ENCODE results near the gene ANO9. TPM values are rescaled to one million over a fixed set of nuclear protein-coding genes. Genes with fewer than 3 reads are reported as not detected.

ANO9 gene
- total RNA-seq, 3 donors from 2014 or later: 16.5 to 21.7 (median 20.4) TPM

DNA sequence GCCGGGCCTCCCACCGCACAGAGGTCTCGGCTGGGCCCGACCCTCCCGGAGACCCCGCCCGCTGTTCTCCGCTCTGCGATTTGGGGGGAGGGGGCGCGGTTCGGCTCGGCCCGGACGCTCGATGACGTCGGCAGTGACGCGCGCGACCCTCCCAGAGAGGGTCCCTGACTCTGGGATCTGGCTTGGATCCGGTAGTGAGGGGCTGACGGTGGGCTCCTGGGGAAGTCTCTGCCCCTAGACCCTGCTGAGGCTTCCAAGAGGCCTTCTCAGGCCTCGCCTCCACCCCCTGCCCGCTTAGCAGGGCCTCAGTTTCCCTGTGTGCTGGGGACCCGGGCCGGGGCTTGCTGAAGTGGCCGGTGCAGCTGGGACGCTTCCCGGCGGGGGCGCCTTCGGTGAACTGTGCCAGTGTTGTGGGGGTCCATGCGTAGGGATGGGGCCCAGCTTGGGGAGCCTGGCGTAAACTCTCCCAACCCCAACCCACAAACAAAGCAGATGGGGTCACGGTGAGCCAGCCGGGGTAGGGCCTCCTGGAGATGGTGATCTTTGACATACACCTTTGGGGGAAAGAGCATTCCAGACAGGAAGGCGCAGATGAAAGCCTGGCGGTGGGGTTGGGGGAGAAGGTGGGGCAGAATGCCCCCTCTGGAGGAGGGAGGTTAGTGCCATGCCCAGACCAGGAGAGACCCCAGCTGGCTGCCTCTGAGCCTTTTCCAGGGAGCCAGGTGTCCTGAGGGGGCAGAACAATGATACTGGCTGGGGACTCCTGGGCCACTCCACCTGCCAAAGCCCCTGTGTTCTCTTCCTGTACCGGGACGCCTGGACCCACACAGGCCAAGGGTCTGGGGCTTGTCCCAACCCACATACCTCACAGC is 71.5 kb downstream of the ANO9 start:
- Mint-ChIP-seq H3K36me3 (ENCODE audit: insufficient read depth) (no peaks in the 10 kb centered on the region), H3K4me3 (peak overlapping the region; percentile 61), H3K4me1 (ENCODE audit: low read depth) (peaks cover 11% of the 10 kb centered on the region), H3K9me3 (no peaks in the 10 kb centered on the region), H3K27me3 (ENCODE audit: low read depth) (peaks cover 40% of the 10 kb centered on the region)
- no peak for DNase-seq
- ATAC-seq: no peak

DNA sequence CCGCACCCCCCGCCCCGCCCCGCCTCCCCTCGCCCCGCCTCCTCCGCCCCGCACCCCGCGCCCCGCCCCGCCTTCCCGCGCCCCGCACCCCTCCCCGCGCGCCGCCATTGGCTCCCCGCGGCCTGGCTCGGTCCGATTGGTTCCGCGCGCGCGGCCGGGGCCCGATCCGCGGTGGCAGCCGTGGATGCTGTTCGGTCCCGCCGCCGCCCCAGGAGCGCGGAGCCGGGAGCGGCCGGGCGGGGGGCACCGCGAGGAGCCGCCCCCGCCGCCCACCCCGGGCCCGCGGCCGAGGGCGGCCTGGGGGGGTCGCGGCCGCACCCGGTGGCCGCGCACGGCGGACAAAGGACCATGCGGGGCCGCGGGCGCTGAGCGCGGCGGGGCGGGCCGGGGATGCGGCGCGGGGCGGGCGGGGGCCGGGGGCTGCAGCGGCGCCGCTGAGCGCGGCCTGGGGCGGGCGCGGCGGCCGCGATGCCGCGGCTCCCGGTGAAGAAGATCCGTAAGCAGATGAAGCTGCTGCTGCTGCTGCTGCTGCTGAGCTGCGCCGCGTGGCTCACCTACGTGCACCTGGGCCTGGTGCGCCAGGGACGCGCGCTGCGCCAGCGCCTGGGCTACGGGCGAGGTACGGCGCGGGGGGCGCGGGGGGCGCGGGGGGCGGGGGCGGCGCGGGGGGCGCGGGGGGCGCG is 72.3 kb downstream of the ANO9 start, which contains the start of gene B4GALNT4:
TSS of gene B4GALNT4 (plus strand) at position 164 of the 683 bp plus-strand sequence. CDS start at position 469, 305 bp downstream.
- peaks cover 44% of the 10 kb centered on the region for H3K27me3 Mint-ChIP-seq (ENCODE audit: low read depth)
- ATAC-seq: peak; percentile 66 to 78
- H3K9me3 Mint-ChIP-seq: no peaks in the 10 kb centered on the region
- H3K36me3 Mint-ChIP-seq (ENCODE audit: insufficient read depth): no peaks in the 10 kb centered on the region
- peaks cover 11% of the 10 kb centered on the region for H3K4me1 Mint-ChIP-seq (ENCODE audit: low read depth)
- no peak for DNase-seq
- H3K4me3 Mint-ChIP-seq: peak within 1 kb of the TSS; percentile 78

- H3K27me3 Mint-ChIP-seq (ENCODE audit: low read depth): peaks cover 44% of the 10 kb centered on the region
- no peaks in the 10 kb centered on the region for H3K36me3 Mint-ChIP-seq (ENCODE audit: insufficient read depth)
- H3K4me1 Mint-ChIP-seq (ENCODE audit: low read depth): peaks cover 11% of the 10 kb centered on the region
- peak overlapping the region; percentile 78 for H3K4me3 Mint-ChIP-seq
- DNase-seq (no peak), ATAC-seq (peak in 1 of 2 donors; percentile 12)
- H3K9me3 Mint-ChIP-seq: no peaks in the 10 kb centered on the region
These were observed 73.1 kb downstream of the ANO9 start for GRCh38 chr11:368414-369335.

- no peaks in the 10 kb centered on the region for H3K36me3 Mint-ChIP-seq (ENCODE audit: insufficient read depth)
- H3K9me3 Mint-ChIP-seq: no peaks in the 10 kb centered on the region
- DNase-seq (no peak), ATAC-seq (no peak)
- H3K27me3 Mint-ChIP-seq (ENCODE audit: low read depth): peaks cover 44% of the 10 kb centered on the region
- peaks cover 11% of the 10 kb centered on the region for H3K4me1 Mint-ChIP-seq (ENCODE audit: low read depth)
- H3K4me3 Mint-ChIP-seq: peak overlapping the region; percentile 78
These were observed 73.8 kb downstream of the ANO9 start for GRCh38 chr11:367956-368413.

Other genes starting within 250 kb of the ANO9 start
- gene SCGB1C1, start 248.9 kb downstream of the ANO9 start, total RNA-seq: not detected
- gene BET1L, start 234.6 kb downstream of the ANO9 start, total RNA-seq: 10 to 100 TPM; 41.1 to 46.1 (median 42.6) TPM
- gene RIC8A, start 234.3 kb downstream of the ANO9 start, total RNA-seq: 100 to 1,000 TPM; 145 to 152 (median 151) TPM
- 10 to 100 TPM in 1 of 3 donors, 1 to 10 TPM in 2; 7.0 to 12.6 (median 8.3) TPM for gene SIRT3, start 205.7 kb downstream of the ANO9 start, total RNA-seq
- 100 to 1,000 TPM; 348 to 399 (median 390) TPM for gene PSMD13, start 205.0 kb downstream of the ANO9 start, total RNA-seq
- 1 to 10 TPM in 2 of 3 donors, under 1 TPM in 1; 0.33 to 3.2 (median 1.2) TPM for gene NLRP6, start 163.6 kb downstream of the ANO9 start, total RNA-seq
- 10 to 100 TPM; 16.6 to 76.3 (median 28.3) TPM for gene PGGHG, start 152.9 kb downstream of the ANO9 start, total RNA-seq
- not detected for gene IFITM5, start 142.5 kb downstream of the ANO9 start, total RNA-seq
- gene IFITM2, start 134.2 kb downstream of the ANO9 start, total RNA-seq: 100 to 1,000 TPM; 197 to 257 (median 231) TPM
- gene IFITM1, start 128.0 kb downstream of the ANO9 start, total RNA-seq: 100 to 1,000 TPM in 2 of 3 donors, 10 to 100 TPM in 1; 99.3 to 144 (median 120) TPM
- 10 to 100 TPM in 2 of 3 donors, 1 to 10 TPM in 1; 5.3 to 24.6 (median 20.4) TPM for gene IFITM3, start 121.2 kb downstream of the ANO9 start, total RNA-seq
- gene B4GALNT4, start 72.5 kb downstream of the ANO9 start, total RNA-seq: 1 to 10 TPM; 3.8 to 6.1 (median 5.5) TPM
- under 1 TPM; 0.11 to 0.40 (median 0.16) TPM for gene PKP3, start 47.8 kb downstream of the ANO9 start, total RNA-seq
- gene SIGIRR, start 27.0 kb downstream of the ANO9 start, total RNA-seq: 10 to 100 TPM; 26.7 to 29.3 (median 29.2) TPM
- 10 to 100 TPM; 25.7 to 30.9 (median 29.1) TPM for gene PTDSS2, start 8.3 kb upstream of the ANO9 start, total RNA-seq
- 100 to 1,000 TPM; 159 to 172 (median 160) TPM for gene RNH1, start 65.2 kb upstream of the ANO9 start, total RNA-seq
- gene HRAS, start 93.6 kb upstream of the ANO9 start, total RNA-seq: 100 to 1,000 TPM in 1 of 3 donors, 10 to 100 TPM in 2; 92.2 to 108 (median 95.0) TPM
- 1 to 10 TPM; 1.4 to 2.7 (median 1.7) TPM for gene LRRC56, start 95.5 kb upstream of the ANO9 start, total RNA-seq
- 1 to 10 TPM in 2 of 3 donors, under 1 TPM in 1; 0.71 to 1.3 (median 1.1) TPM for gene LMNTD2, start 118.7 kb upstream of the ANO9 start, total RNA-seq
- gene RASSF7, start 119.0 kb upstream of the ANO9 start, total RNA-seq: 10 to 100 TPM; 15.1 to 17.4 (median 16.1) TPM
- 10 to 100 TPM; 57.7 to 59.2 (median 57.7) TPM for gene PHRF1, start 134.5 kb upstream of the ANO9 start, total RNA-seq
- 10 to 100 TPM; 16.3 to 26.7 (median 17.7) TPM for gene IRF7, start 173.9 kb upstream of the ANO9 start, total RNA-seq
- not detected for gene CDHR5, start 182.9 kb upstream of the ANO9 start, total RNA-seq
- gene SCT, start 185.2 kb upstream of the ANO9 start, total RNA-seq: not detected
- gene DRD4, start 195.3 kb upstream of the ANO9 start, total RNA-seq: under 1 TPM in 2 of 3 donors, not detected in 1; 0.13 to 0.28 TPM